K562 (cell line): ENCODE data around the gene GGA3. TPM values are rescaled to one million over a fixed set of nuclear protein-coding genes. Genes with fewer than 3 reads are reported as not detected.

Experiments
- ARID4B ChIP-seq: sonication (generic); formaldehyde crosslinking; IDR thresholded peaks from 2 replicates; pipeline ENCODE4 v1.8.0; 2022; ENCODE audit warnings: mild to moderate bottlenecking, missing genetic modification reagents
- CREB3 ChIP-seq: fragments of 450-650 bp; conservative IDR thresholded peaks from 2 replicates; pipeline ENCODE4 v1.6.1; 2016; ENCODE audit warnings: missing genetic modification characterization, low read depth, mild to moderate bottlenecking, missing compliant biosample characterization, moderate library complexity
- EGR1 ChIP-seq: fragments of 450-650 bp; conservative IDR thresholded peaks from 2 replicates; pipeline ENCODE4 v1.6.1; 2017; ENCODE audit warnings: mild to moderate bottlenecking
- EHMT2 ChIP-seq: fragments of 450-650 bp; IDR thresholded peaks from 2 replicates; pipeline ENCODE4 v1.6.1; 2018; ENCODE audit warnings: antibody characterized with exemption
- ELF4 ChIP-seq: fragments of 450-650 bp; formaldehyde crosslinking; IDR thresholded peaks from 2 replicates; pipeline ENCODE4 v1.4.0; 2022; ENCODE audit warnings: missing genetic modification characterization
- KAT7 ChIP-seq: sonication (generic); formaldehyde crosslinking; IDR thresholded peaks from 2 replicates; pipeline ENCODE4 v1.8.0; 2022; ENCODE audit warnings: missing genetic modification reagents, mild to moderate bottlenecking, borderline replicate concordance
- KLF6 ChIP-seq: fragments of 250-450 bp; sonication (Bioruptor Pico); IDR thresholded peaks from 2 replicates; pipeline ENCODE4 v1.4.0; 2020; ENCODE audit warnings: mild to moderate bottlenecking, moderate library complexity, borderline replicate concordance
- NFIC ChIP-seq: fragments of 450-650 bp; IDR thresholded peaks from 2 replicates; pipeline ENCODE4 v1.6.1; 2017; ENCODE audit warnings: mild to moderate bottlenecking, inconsistent platforms
- NR4A1 ChIP-seq, 2 experiments: fragments of 250-450 bp in 1 of 2; fragments of 450-650 bp in 1 of 2; sonication (Bioruptor Pico) in 1 of 2; IDR thresholded peaks; 2 replicates each; pipeline versions ENCODE4 v1.4.0 to v1.6.1; 2016 to 2020; ENCODE audit warnings: mild to moderate bottlenecking in 2 of 2, missing compliant biosample characterization in 1 of 2, missing genetic modification characterization in 1 of 2, moderate library complexity in 1 of 2
- PHF20 ChIP-seq: fragments of 450-650 bp; IDR thresholded peaks from 2 replicates; pipeline ENCODE4 v1.6.1; 2018; ENCODE audit not compliant: partially characterized antibody
- PRPF4 ChIP-seq: fragments of 200-400 bp; formaldehyde crosslinking; IDR thresholded peaks from one replicate; pipeline ENCODE4 v1.6.1; 2017; ENCODE audit warnings: low read length, low read depth, mild to moderate bottlenecking; ENCODE audit not compliant: insufficient read depth, poor library complexity, severe bottlenecking
- RAD21 ChIP-seq, 2 experiments: fragments of 250-450 bp in 1 of 2; fragments of 450-650 bp in 1 of 2; sonication (Bioruptor Pico) in 1 of 2; formaldehyde crosslinking in 1 of 2; IDR thresholded peaks in 1 of 2; conservative IDR thresholded peaks in 1 of 2; 2 replicates each; pipeline versions ENCODE4 v1.4.0 to v1.8.0; 2020 to 2022; ENCODE audit warnings: mild to moderate bottlenecking in 2 of 2, moderate library complexity in 1 of 2
- RB1 ChIP-seq: fragments of 450-650 bp; IDR thresholded peaks from 2 replicates; pipeline ENCODE4 v1.6.1; 2017; ENCODE audit warnings: low read depth, mild to moderate bottlenecking
- SMARCE1 ChIP-seq: fragments of 450-650 bp; IDR thresholded peaks from 2 replicates; pipeline ENCODE4 v1.7.1; 2016; ENCODE audit warnings: mild to moderate bottlenecking
- SREBF2 ChIP-seq: sonication (generic); formaldehyde crosslinking; IDR thresholded peaks from 2 replicates; pipeline ENCODE4 v1.4.0; 2020; ENCODE audit warnings: mild to moderate bottlenecking, missing genetic modification reagents
- TARDBP ChIP-seq: fragments of 450-650 bp; IDR thresholded peaks from 2 replicates; pipeline ENCODE4 v1.6.1; 2016
- TBL1XR1 ChIP-seq, 2 experiments: IDR thresholded peaks; 2 replicates each; pipeline ENCODE4 v1.6.1; 2012; ENCODE audit warnings: improper control_type of control experiment in 2 of 2, low read length in 2 of 2, mild to moderate bottlenecking in 1 of 2
- U2AF2 ChIP-seq: fragments of 200-400 bp; formaldehyde crosslinking; optimal IDR thresholded peaks from 2 replicates; pipeline ENCODE3; 2017; ENCODE audit warnings: low read depth, mild to moderate bottlenecking, low read length
- ZNF134 ChIP-seq: fragments of 250-450 bp; sonication (Bioruptor Pico); conservative IDR thresholded peaks from 2 replicates; pipeline ENCODE4 v1.4.0; 2020
- ZNF239 ChIP-seq: fragments of 250-450 bp; sonication (Bioruptor Pico); IDR thresholded peaks from 2 replicates; pipeline ENCODE4 v1.4.0; 2020; ENCODE audit warnings: mild to moderate bottlenecking
- ZSCAN29 ChIP-seq: fragments of 450-650 bp; IDR thresholded peaks from 2 replicates; pipeline ENCODE4 v1.6.1; 2017
- polyA plus RNA-seq, 8 experiments: library from polyadenylated mRNA; depleted of rRNA in 4 of 8; stranded (reverse) in 5 of 8; unstranded in 3 of 8; fragments of >200 nt; fragmentation: Nextera tagmentation in 2 of 8; fragmentation: Illumina TruSeq in 1 of 8; extraction: Ambion mirVana in 2 of 8; extraction: Trizol in 1 of 8; gene quantifications; 2 replicates each; pipeline versions ENCODE4 v1.2.1 to v1.2.3, GENCODE V29; 2011 to 2014; ENCODE audit warnings: inconsistent platforms in 1 of 8, missing spikeins in 1 of 8
- total RNA-seq, 7 experiments: library from RNA; depleted of rRNA in 6 of 7; stranded (reverse); fragments of >200 nt in 6 of 7; fragmentation: Illumina TruSeq in 2 of 7; extraction: Trizol in 2 of 7; gene quantifications; 2 replicates each; pipeline versions ENCODE4 v1.2.1 to v1.2.3, GENCODE V29; 2011 to 2021; ENCODE audit warnings: low replicate concordance in 1 of 7
- TF ChIP-seq, protein P1 (sequence below): fragments of 450-650 bp; IDR thresholded peaks from 2 replicates; pipeline ENCODE4 v1.6.1; 2016; ENCODE audit warnings: borderline replicate concordance
- TF ChIP-seq, protein P2 (sequence below): fragments of 250-450 bp; sonication (Bioruptor Pico); IDR thresholded peaks from 2 replicates; pipeline ENCODE4 v1.5.0; 2021

GGA3 gene
- total and polyA plus RNA-seq, 9 of the 15 experiments (the other 6 are each of a cell fraction or from before 2014, with no cell fraction given), result 5.7 to 64.9 (median 25.4) TPM

- TF ChIP-seq PRPF4 (no peak), KAT7 (CRISPR knock-in tag) (0 out of 2 replicates have a peak, but pooled peaks have one; percentile 51), RB1 (0 out of 2 replicates have a peak, but pooled peaks have one; percentile 10), NFIC (peak; percentile 2; the same call in 1 of the 2 replicates), ZNF134 (CRISPR knock-in tag) (no peak), TARDBP (no peak), KLF6 (CRISPR knock-in tag) (no peak), SREBF2 (no peak), RAD21 (CRISPR knock-in tag; conservative IDR thresholded peaks at IDR 0.05 in 1 of 2, IDR thresholded peaks at IDR 0.05 in 1 of 2) (peak in 1 of 2 experiments; percentile 2; a peak in 1 of 4 replicates), ZNF239 (CRISPR knock-in tag) (no peak), TBL1XR1 (IDR thresholded peaks at IDR 0.05; ENCODE audit: low read length in 2 of 2) (no peak), NR4A1 (CRISPR knock-in tag; IDR thresholded peaks at IDR 0.05) (no peak), NR4A1 (tag; IDR thresholded peaks at IDR 0.05) (no peak), EHMT2 (no peak), U2AF2 (no peak), ARID4B (CRISPR knock-in tag) (peak; percentile 37; the same call in 1 of the 2 replicates), EGR1 (no peak), ZSCAN29 (no peak), ELF4 (CRISPR knock-in tag) (no peak), PHF20 (peak; percentile 53), SMARCE1 (peak; percentile 16; the same call in 1 of the 2 replicates), CREB3 (tag) (no peak)
- TF ChIP-seq, protein P1, sequence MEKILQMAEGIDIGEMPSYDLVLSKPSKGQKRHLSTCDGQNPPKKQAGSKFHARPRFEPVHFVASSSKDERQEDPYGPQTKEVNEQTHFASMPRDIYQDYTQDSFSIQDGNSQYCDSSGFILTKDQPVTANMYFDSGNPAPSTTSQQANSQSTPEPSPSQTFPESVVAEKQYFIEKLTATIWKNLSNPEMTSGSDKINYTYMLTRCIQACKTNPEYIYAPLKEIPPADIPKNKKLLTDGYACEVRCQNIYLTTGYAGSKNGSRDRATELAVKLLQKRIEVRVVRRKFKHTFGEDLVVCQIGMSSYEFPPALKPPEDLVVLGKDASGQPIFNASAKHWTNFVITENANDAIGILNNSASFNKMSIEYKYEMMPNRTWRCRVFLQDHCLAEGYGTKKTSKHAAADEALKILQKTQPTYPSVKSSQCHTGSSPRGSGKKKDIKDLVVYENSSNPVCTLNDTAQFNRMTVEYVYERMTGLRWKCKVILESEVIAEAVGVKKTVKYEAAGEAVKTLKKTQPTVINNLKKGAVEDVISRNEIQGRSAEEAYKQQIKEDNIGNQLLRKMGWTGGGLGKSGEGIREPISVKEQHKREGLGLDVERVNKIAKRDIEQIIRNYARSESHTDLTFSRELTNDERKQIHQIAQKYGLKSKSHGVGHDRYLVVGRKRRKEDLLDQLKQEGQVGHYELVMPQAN, result peak; percentile 70; the same call in 1 of the 2 replicates
- TF ChIP-seq, protein P2, sequence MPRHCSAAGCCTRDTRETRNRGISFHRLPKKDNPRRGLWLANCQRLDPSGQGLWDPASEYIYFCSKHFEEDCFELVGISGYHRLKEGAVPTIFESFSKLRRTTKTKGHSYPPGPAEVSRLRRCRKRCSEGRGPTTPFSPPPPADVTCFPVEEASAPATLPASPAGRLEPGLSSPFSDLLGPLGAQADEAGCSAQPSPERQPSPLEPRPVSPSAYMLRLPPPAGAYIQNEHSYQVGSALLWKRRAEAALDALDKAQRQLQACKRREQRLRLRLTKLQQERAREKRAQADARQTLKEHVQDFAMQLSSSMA, result no peak
These were observed 55.6 kb downstream of the GGA3 start (continued) for GRCh38 chr17:75205793-75206163.
